Nephron (organoid): ENCODE data around the gene ZNF827.

Experiments used
- H3K27ac Mint-ChIP-seq, 3 experiments: 2 replicates each; pipeline ENCODE4 v1.8.0; 2020; ENCODE audit warnings: mixed read lengths in 3 of 3, mild to moderate bottlenecking in 2 of 3, moderate library complexity in 1 of 3
- H3K27me3 Mint-ChIP-seq: 2 replicates; pipeline ENCODE4 v1.8.0; 2021; ENCODE audit warnings: low read depth, mild to moderate bottlenecking, moderate library complexity, mixed read lengths
- H3K36me3 Mint-ChIP-seq: 2 replicates; pipeline ENCODE4 v1.8.0; 2020; ENCODE audit warnings: low read depth, mixed read lengths
- H3K4me1 Mint-ChIP-seq: 2 replicates; pipeline ENCODE4 v1.8.0; 2020; ENCODE audit warnings: mixed read lengths
- H3K4me3 Mint-ChIP-seq, 3 experiments: 2 replicates each; pipeline ENCODE4 v1.8.0; 2020; ENCODE audit warnings: mild to moderate bottlenecking in 3 of 3, mixed read lengths in 3 of 3, moderate library complexity in 2 of 3
- H3K9me3 Mint-ChIP-seq: 2 replicates; pipeline ENCODE4 v1.8.0; 2020; ENCODE audit warnings: mixed read lengths
- CTCF ChIP-seq, 3 experiments: fragments of 200-600 bp; sonication (generic); IDR thresholded peaks; one replicate each; pipeline ENCODE4 v1.5.0; 2021; ENCODE audit warnings: antibody characterized with exemption in 3 of 3; ENCODE audit not compliant: unreplicated experiment in 3 of 3

The ZNF827 gene

GRCh38 chr4:145895056-145895455, 43.6 kb downstream of the ZNF827 start:
- peak overlapping the region in 1 of 3 experiments; percentile 10 for H3K27ac Mint-ChIP-seq
- no peak for TF ChIP-seq CTCF (IDR thresholded peaks at IDR 0.05; ENCODE audit: unreplicated experiment in 3 of 3)
- peaks cover 60% of the 10 kb centered on the region for H3K4me1 Mint-ChIP-seq
- H3K9me3 Mint-ChIP-seq: no peaks in the 10 kb centered on the region
- H3K4me3 Mint-ChIP-seq: no peak overlapping the region
- no peaks in the 10 kb centered on the region for H3K27me3 Mint-ChIP-seq
- H3K36me3 Mint-ChIP-seq: peaks cover 56% of the 10 kb centered on the region

- no peak overlapping the region for H3K4me3 Mint-ChIP-seq
- H3K36me3 Mint-ChIP-seq: peaks cover 57% of the 10 kb centered on the region
- H3K4me1 Mint-ChIP-seq: peaks cover 55% of the 10 kb centered on the region
- H3K27ac Mint-ChIP-seq: peak overlapping the region in 2 of 3 experiments; percentile 43 to 88
- no peak for TF ChIP-seq CTCF (IDR thresholded peaks at IDR 0.05; ENCODE audit: unreplicated experiment in 3 of 3)
- H3K9me3 Mint-ChIP-seq: no peaks in the 10 kb centered on the region
- no peaks in the 10 kb centered on the region for H3K27me3 Mint-ChIP-seq
These were observed 46.7 kb downstream of the ZNF827 start for GRCh38 chr4:145891958-145892357.

- Mint-ChIP-seq H3K9me3 (no peaks in the 10 kb centered on the region), H3K27me3 (no peaks in the 10 kb centered on the region), H3K4me3 (peak overlapping the region in 1 of 3 experiments; percentile 11), H3K36me3 (peaks cover 59% of the 10 kb centered on the region), H3K27ac (peak overlapping the region; percentile 24 to 88 (median 60)), H3K4me1 (peaks cover 59% of the 10 kb centered on the region)
- no peak for TF ChIP-seq CTCF (IDR thresholded peaks at IDR 0.05; ENCODE audit: unreplicated experiment in 3 of 3)
These were observed 47.9 kb downstream of the ZNF827 start for GRCh38 chr4:145890689-145891088.

GRCh38 chr4:145888393-145888792, 50.2 kb downstream of the ZNF827 start:
- Mint-ChIP-seq H3K4me1 (peaks cover 66% of the 10 kb centered on the region), H3K9me3 (no peaks in the 10 kb centered on the region), H3K36me3 (peaks cover 73% of the 10 kb centered on the region), H3K27me3 (no peaks in the 10 kb centered on the region), H3K4me3 (no peak overlapping the region), H3K27ac (peak overlapping the region; percentile 50 to 90 (median 69))
- peak in 2 of 3 experiments; percentile 7 to 10 for TF ChIP-seq CTCF (IDR thresholded peaks at IDR 0.05; ENCODE audit: unreplicated experiment in 3 of 3)

GRCh38 chr4:145887241-145887991, 51.2 kb downstream of the ZNF827 start:
- no peaks in the 10 kb centered on the region for H3K9me3 Mint-ChIP-seq
- H3K4me1 Mint-ChIP-seq: peaks cover 67% of the 10 kb centered on the region
- peaks cover 71% of the 10 kb centered on the region for H3K36me3 Mint-ChIP-seq
- peak in 1 of 3 experiments; percentile 13 for TF ChIP-seq CTCF (IDR thresholded peaks at IDR 0.05; ENCODE audit: unreplicated experiment in 3 of 3)
- H3K27me3 Mint-ChIP-seq: no peaks in the 10 kb centered on the region
- peak overlapping the region; percentile 50 to 90 (median 69) for H3K27ac Mint-ChIP-seq
- H3K4me3 Mint-ChIP-seq: peak overlapping the region in 1 of 3 experiments; percentile 4

GRCh38 chr4:145886871-145887240, 51.8 kb downstream of the ZNF827 start:
- Mint-ChIP-seq H3K27me3 (no peaks in the 10 kb centered on the region), H3K4me1 (peaks cover 72% of the 10 kb centered on the region), H3K4me3 (peak overlapping the region in 1 of 3 experiments; percentile 4), H3K9me3 (no peaks in the 10 kb centered on the region), H3K27ac (peak overlapping the region; percentile 50 to 90 (median 69)), H3K36me3 (peaks cover 68% of the 10 kb centered on the region)
- no peak for TF ChIP-seq CTCF (IDR thresholded peaks at IDR 0.05; ENCODE audit: unreplicated experiment in 3 of 3)
